Measurements from ENCODE around the gene PAF1.
"Not testable (repeated sequence)": the region's sequence is repeated elsewhere in the genome, so short reads cannot be mapped to it uniquely, and the experiment has no call there.

Gene PAF1

DNA sequence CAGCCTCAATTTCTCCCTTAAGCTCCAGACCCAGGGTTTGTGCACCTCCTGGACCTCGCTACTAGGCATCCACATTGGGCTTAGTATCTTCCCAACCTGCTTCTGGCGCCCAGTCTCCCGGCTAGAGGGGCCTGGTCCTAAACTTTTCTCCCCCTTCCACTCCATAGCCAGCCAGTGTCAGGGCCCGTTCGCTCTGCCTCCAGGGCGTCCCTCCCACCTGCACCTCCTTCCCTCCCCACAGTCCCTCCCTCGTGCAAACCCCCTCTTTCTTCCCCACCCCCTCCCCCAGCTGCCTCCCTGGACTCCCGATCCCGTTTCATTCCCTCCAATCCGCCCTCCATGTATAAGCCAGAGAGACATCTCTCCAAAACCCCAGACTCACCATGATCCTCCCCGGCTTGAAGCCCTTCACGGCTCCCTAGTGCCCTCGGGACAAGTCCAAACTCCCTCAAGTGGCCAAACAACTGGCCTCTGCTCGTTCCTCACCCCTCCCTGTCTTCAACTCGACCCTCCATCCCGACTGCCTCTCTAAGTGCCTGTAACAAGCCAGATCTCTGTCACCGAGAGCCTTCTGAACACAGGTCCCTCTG is 49.7 kb downstream of the PAF1 start:
- Histone ChIP-seq H3K36me3 (ENCODE audit: insufficient read depth, low read length) (peaks cover 10% of the 10 kb centered on the region), H3K9ac (ENCODE audit: low read length) (peak overlapping the region; percentile 82), H3K4me3 (ENCODE audit: low read depth in 1 of 2, low read length in 2 of 2) (peak overlapping the region; percentile 85 to 99), H3K27me3 (ENCODE audit: control insufficient read depth in 1 of 2, insufficient read depth in 2 of 2, low read length in 2 of 2) (no peaks in the 10 kb centered on the region), H3K4me1 (ENCODE audit: insufficient read depth, low read length) (peaks cover 38% of the 10 kb centered on the region), H3K9me3 (ENCODE audit: low read length) (no peaks in the 10 kb centered on the region), H3K27ac (ENCODE audit: low read depth, low read length) (peak overlapping the region; percentile 92)

DNA sequence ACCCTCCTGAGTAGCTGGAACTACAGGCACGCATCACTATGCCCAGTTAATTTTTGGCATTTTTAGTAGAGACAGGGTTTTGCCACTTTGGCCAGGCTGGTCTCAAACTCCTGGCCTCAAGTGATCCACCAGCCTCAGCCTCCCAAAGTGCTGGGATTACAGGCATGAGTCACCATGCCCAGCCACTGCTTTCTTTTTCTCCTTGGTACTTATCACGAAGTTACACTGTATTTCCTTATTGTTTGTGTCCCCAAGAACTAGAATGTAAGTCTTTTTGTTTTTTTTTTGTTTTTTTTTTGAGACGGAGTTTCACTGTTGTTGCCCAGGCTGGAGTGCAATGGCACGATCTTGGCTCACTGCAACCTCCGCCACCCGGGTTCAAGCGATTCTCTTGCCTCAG is 50.8 kb downstream of the PAF1 start:
- H3K27ac ChIP-seq (ENCODE audit: low read depth, low read length); H3K27me3 ChIP-seq (ENCODE audit: control insufficient read depth in 1 of 2, insufficient read depth in 2 of 2, low read length in 2 of 2); H3K4me3 ChIP-seq (ENCODE audit: low read depth in 1 of 2, low read length in 2 of 2); H3K36me3 ChIP-seq (ENCODE audit: insufficient read depth, low read length); H3K9ac ChIP-seq (ENCODE audit: low read length); H3K9me3 ChIP-seq (ENCODE audit: low read length): not testable (repeated sequence)
- H3K4me1 ChIP-seq (ENCODE audit: insufficient read depth, low read length), result peaks cover 29% of the 10 kb centered on the region

GRCh38 chr19:39339674-39340073 is 51.2 kb downstream of the PAF1 start:
- H3K27me3 ChIP-seq (ENCODE audit: control insufficient read depth in 1 of 2, insufficient read depth in 2 of 2, low read length in 2 of 2), result no peaks in the 10 kb centered on the region
- H3K36me3 ChIP-seq (ENCODE audit: insufficient read depth, low read length), result no peaks in the 10 kb centered on the region
- H3K4me3 ChIP-seq (ENCODE audit: low read depth in 1 of 2, low read length in 2 of 2), result no peak overlapping the region
- no peak overlapping the region for H3K27ac ChIP-seq (ENCODE audit: low read depth, low read length)
- no peak overlapping the region for H3K9ac ChIP-seq (ENCODE audit: low read length)
- H3K9me3 ChIP-seq (ENCODE audit: low read length), result no peaks in the 10 kb centered on the region
- H3K4me1 ChIP-seq (ENCODE audit: insufficient read depth, low read length), result peaks cover 24% of the 10 kb centered on the region

- H3K4me1 ChIP-seq (ENCODE audit: insufficient read depth, low read length), result peaks cover 9% of the 10 kb centered on the region
- no peak overlapping the region for H3K27ac ChIP-seq (ENCODE audit: low read depth, low read length)
- no peaks in the 10 kb centered on the region for H3K36me3 ChIP-seq (ENCODE audit: insufficient read depth, low read length)
- H3K4me3 ChIP-seq (ENCODE audit: low read depth in 1 of 2, low read length in 2 of 2), result no peak overlapping the region
- no peaks in the 10 kb centered on the region for H3K27me3 ChIP-seq (ENCODE audit: control insufficient read depth in 1 of 2, insufficient read depth in 2 of 2, low read length in 2 of 2)
- H3K9ac ChIP-seq (ENCODE audit: low read length), result no peak overlapping the region
- H3K9me3 ChIP-seq (ENCODE audit: low read length), result no peaks in the 10 kb centered on the region
Observed at GRCh38 chr19:39336483-39336882, 54.4 kb downstream of the PAF1 start.

All from muscle layer of colon (tissue), 2 donors.